CD14-positive monocyte (primary cell): ENCODE results near the gene NUP85. TPM values are rescaled to one million over a fixed set of nuclear protein-coding genes. Genes with fewer than 3 reads are reported as not detected.

Experiments used
- DNase-seq, 3 donors: peaks; one replicate each; pipeline ENCODE4 v3.0.0-alpha.2; 2011 to 2022
- H2AFZ ChIP-seq: 2 replicates; pipeline ENCODE4 v1.6.0; 2012; ENCODE audit warnings: mild to moderate bottlenecking, low read depth, low read length, inconsistent platforms; ENCODE audit not compliant: insufficient read depth, poor library complexity, severe bottlenecking
- H3K27ac ChIP-seq, 2 donors: 1 replicate in 1 of 2; 2 replicates in 1 of 2; pipeline ENCODE4 v1.5.1; 2012 to 2013; ENCODE audit warnings: low read length in 2 of 2, control low read depth in 1 of 2, inconsistent platforms in 1 of 2, low read depth in 1 of 2, mild to moderate bottlenecking in 1 of 2
- H3K27me3 ChIP-seq, 2 donors: one replicate each; pipeline versions ENCODE4 v1.6.0 to v1.6.1; 2011 to 2013; ENCODE audit warnings: low read length in 2 of 2; ENCODE audit not compliant: control insufficient read depth in 2 of 2, insufficient read depth in 2 of 2
- H3K36me3 ChIP-seq, 2 donors: replicated peaks in 1 of 2; 1 replicate in 1 of 2; 2 replicates in 1 of 2; pipeline versions ENCODE4 v1.5.1 to v1.6.1; 2012 to 2013; ENCODE audit warnings: low read length in 2 of 2, control low read depth in 1 of 2, inconsistent platforms in 1 of 2, mild to moderate bottlenecking in 1 of 2; ENCODE audit not compliant: insufficient read depth in 2 of 2, control insufficient read depth in 1 of 2
- H3K4me1 ChIP-seq, 2 donors: 1 replicate in 1 of 2; 2 replicates in 1 of 2; pipeline versions ENCODE4 v1.5.1 to v1.6.1; 2012 to 2013; ENCODE audit warnings: low read length in 2 of 2, control low read depth in 1 of 2, inconsistent platforms in 1 of 2, mild to moderate bottlenecking in 1 of 2, moderate library complexity in 1 of 2; ENCODE audit not compliant: insufficient read depth in 2 of 2, control insufficient read depth in 1 of 2
- H3K4me2 ChIP-seq: replicated peaks from 2 replicates; pipeline ENCODE3; 2012; ENCODE audit warnings: low read length, moderate library complexity, mild to moderate bottlenecking; ENCODE audit not compliant: poor library complexity, severe bottlenecking; ENCODE audit errors: extremely low read depth
- H3K4me3 ChIP-seq, 3 experiments: fragments of 200-600 bp in 1 of 3; sonication (generic) in 1 of 3; replicated peaks in 1 of 3; 1 replicate in 2 of 3; 2 replicates in 1 of 3; pipeline ENCODE4 v1.5.1; 2011 to 2013; ENCODE audit warnings: low read length in 3 of 3, mild to moderate bottlenecking in 3 of 3, control low read depth in 2 of 3, low read depth in 2 of 3, inconsistent platforms in 1 of 3, moderate library complexity in 1 of 3
- H3K79me2 ChIP-seq: 2 replicates; pipeline ENCODE4 v1.6.0; 2012; ENCODE audit warnings: mild to moderate bottlenecking, control low read depth, inconsistent platforms, low read length, moderate library complexity; ENCODE audit not compliant: insufficient read depth
- H3K9ac ChIP-seq: 2 replicates; pipeline ENCODE4 v1.6.0; 2017; ENCODE audit warnings: low read length, mild to moderate bottlenecking; ENCODE audit not compliant: insufficient read depth, poor library complexity, severe bottlenecking
- H3K9me3 ChIP-seq, 2 donors: replicated peaks in 1 of 2; 1 replicate in 1 of 2; 2 replicates in 1 of 2; pipeline versions ENCODE4 v1.5.1 to v1.6.1; 2012 to 2013; ENCODE audit warnings: low read length in 2 of 2, control low read depth in 1 of 2; ENCODE audit not compliant: control insufficient read depth in 1 of 2, insufficient read depth in 1 of 2
- H4K20me1 ChIP-seq: 2 replicates; pipeline ENCODE4 v1.6.0; 2012; ENCODE audit warnings: mild to moderate bottlenecking, low read length, control low read depth, moderate library complexity; ENCODE audit not compliant: insufficient read depth
- H3K27ac Mint-ChIP-seq, 7 donors: one replicate each; pipeline ENCODE4 v1.8.0; 2020; ENCODE audit warnings: mild to moderate bottlenecking in 7 of 7, mixed read lengths in 7 of 7, moderate library complexity in 6 of 7, inconsistent platforms in 2 of 7
- H3K27me3 Mint-ChIP-seq, 3 donors: one replicate each; pipeline ENCODE4 v1.8.0; 2021 to 2022; ENCODE audit warnings: low read depth in 3 of 3, mild to moderate bottlenecking in 3 of 3, mixed read lengths in 3 of 3, moderate library complexity in 3 of 3, inconsistent platforms in 1 of 3
- H3K36me3 Mint-ChIP-seq, 2 donors: one replicate each; pipeline ENCODE4 v1.8.0; 2020; ENCODE audit warnings: mixed read lengths in 2 of 2, inconsistent platforms in 1 of 2, mild to moderate bottlenecking in 1 of 2
- H3K4me1 Mint-ChIP-seq: one replicate; pipeline ENCODE4 v1.8.0; 2020; ENCODE audit warnings: mild to moderate bottlenecking, mixed read lengths
- H3K4me3 Mint-ChIP-seq, 2 donors: one replicate each; pipeline ENCODE4 v1.8.0; 2020; ENCODE audit warnings: mild to moderate bottlenecking in 2 of 2, mixed read lengths in 2 of 2, moderate library complexity in 1 of 2
- H3K9me3 Mint-ChIP-seq, 7 donors: one replicate each; pipeline ENCODE4 v1.8.0; 2020 to 2022; ENCODE audit warnings: mixed read lengths in 7 of 7, mild to moderate bottlenecking in 6 of 7, moderate library complexity in 6 of 7, inconsistent platforms in 2 of 7
- CTCF ChIP-seq: fragments of 200-600 bp; IDR thresholded peaks from one replicate; pipeline ENCODE4 v1.8.0; 2022; ENCODE audit warnings: antibody characterized with exemption, mild to moderate bottlenecking
- WGBS: methylation state at CpG from one replicate; pipeline ENCODE4 v1.1.5; 2013; ENCODE audit warnings: missing lambda C conversion rate; ENCODE audit not compliant: insufficient coverage; 5-methylcytosine and 5-hydroxymethylcytosine counted together
- intact Hi-C, 2 donors: fragments of 100-400 bp; cut with micrococcal nuclease; formaldehyde crosslinking; loops; one replicate each; pipeline versions ENCODE4 v1.15.0 to v1.15.1; 2023
- polyA plus RNA-seq, 3 donors: library from polyadenylated mRNA; depleted of rRNA in 1 of 3; unstranded in 2 of 3; stranded (reverse) in 1 of 3; fragments of 300-500 nt in 2 of 3; fragments of >200 nt in 1 of 3; fragmentation: Illumina TruSeq in 2 of 3; gene quantifications; 1 replicate in 2 of 3; 2 replicates in 1 of 3; pipeline ENCODE4 v1.2.3, GENCODE V29; 2012 to 2021

The NUP85 gene
- polyA plus RNA-seq, 3 donors, result 36.3 to 94.2 (median 38.7) TPM

GRCh38 chr17:75182569-75183436, 22.7 kb upstream of the NUP85 start, which contains the start of gene SUMO2:
Gene SUMO2, minus strand, starts transcription at chr17:75182959. Its CDS starts 125 bp downstream, at chr17:75182834.
- Histone ChIP-seq H3K4me3 (peak within 1 kb of the TSS; percentile 85 to 96 (median 93)), H3K9me3 (no peaks in the 10 kb centered on the region), H3K27me3 (no peaks in the 10 kb centered on the region), H3K4me2 (peak within 1 kb of the TSS; percentile 80), H2AFZ (peak within 1 kb of the TSS; percentile 93), H3K4me1 (peaks cover 17 to 21% of the 10 kb centered on the region in 2 donors), H3K36me3 (peaks cover 16 to 27% of the 10 kb centered on the region in 2 donors), H3K9ac (peak within 1 kb of the TSS; percentile 97), H3K27ac (peak within 1 kb of the TSS; percentile 92 to 96), H4K20me1 (peaks cover 44% of the 10 kb centered on the region), H3K79me2 (peaks cover 46% of the 10 kb centered on the region)
- H3K27me3 Mint-ChIP-seq, result peaks cover 0 to 2% (median 0%) of the 10 kb centered on the region in 3 donors
- no peaks in the 10 kb centered on the region for H3K9me3 Mint-ChIP-seq
- H3K27ac Mint-ChIP-seq, result peak within 1 kb of the TSS; percentile 96 to 99 (median 97)
- WGBS, result 0% methylated on average over 79 of the region's 92 CpGs
- peak; percentile 92 to 97 (median 96) for DNase-seq
- peaks cover 7 to 25% of the 10 kb centered on the region in 2 donors for H3K36me3 Mint-ChIP-seq
- intact Hi-C loops, result loop anchor here (2.0 to 5.0 kb wide), 2 partner anchors 28 to 136 kb away; partner anchors contain the start of genes ATP5PD (in 2 of the 2), KCTD2 (in 2 of the 2) and JPT1 (in 1 of the 2)
- peaks cover 22% of the 10 kb centered on the region for H3K4me1 Mint-ChIP-seq
- H3K4me3 Mint-ChIP-seq, result peak within 1 kb of the TSS; percentile 89 to 96
- TF ChIP-seq CTCF, result peak; percentile 14
